ENCODE measurements around the gene ZNF488. TPM values are rescaled to one million over a fixed set of nuclear protein-coding genes. Genes with fewer than 3 reads are reported as not detected.

ZNF488 gene
- polyA plus RNA-seq, 1 of the 3 experiments (the other 2 are of a cell fraction), result 0.59 TPM

DNA sequence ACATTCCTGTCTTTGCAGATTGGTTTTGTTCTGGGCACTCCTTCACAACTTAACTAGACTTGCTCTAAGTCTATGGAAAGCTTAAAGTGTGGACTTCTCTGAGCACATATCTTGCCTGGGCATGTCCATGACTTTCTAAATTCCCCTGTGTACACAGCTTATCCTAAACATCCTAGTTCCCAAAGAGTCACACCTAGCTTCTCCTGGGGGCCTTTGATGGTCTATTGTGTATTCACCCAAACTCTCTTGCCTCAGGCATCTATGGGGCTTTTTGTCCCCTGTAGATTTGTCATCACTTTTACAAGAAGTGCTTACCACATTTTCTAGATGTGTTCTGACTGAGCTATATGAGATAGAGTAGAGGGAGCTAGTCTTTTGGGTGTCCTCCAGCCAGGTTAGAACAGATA is 12.2 kb upstream of the ZNF488 start:
- H3K4me2 ChIP-seq, result no peak overlapping the region

DNA sequence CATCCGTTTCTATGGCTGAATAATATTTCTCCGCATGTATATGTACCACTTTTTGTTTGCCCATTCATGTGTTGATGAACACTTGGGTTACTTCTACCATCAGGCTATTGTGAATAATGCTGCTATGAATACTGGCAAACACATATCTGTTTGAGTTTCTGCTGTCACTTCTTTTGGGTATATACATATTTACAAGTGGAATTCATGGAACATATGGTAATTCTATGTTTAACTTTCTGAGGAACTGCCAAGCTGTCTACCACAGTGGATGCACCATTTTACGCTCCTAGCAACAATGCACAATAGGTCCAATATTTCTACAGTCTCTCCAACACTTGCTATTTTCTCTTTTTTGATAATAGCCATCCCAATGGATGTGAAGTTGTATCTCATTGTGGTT is 5.5 kb upstream of the ZNF488 start:
- Histone ChIP-seq H2AFZ (ENCODE audit: low read depth) (0 out of 2 replicates have a peak overlapping the region, but pooled peaks have one; percentile 5), H3K9me2 (no peaks in the 10 kb centered on the region), H3F3A (replicated peaks; ENCODE audit: insufficient read depth) (no peaks in the 10 kb centered on the region), H3K4me1 (ENCODE audit: control insufficient read depth in 1 of 2, insufficient read depth in 2 of 2, low read depth in 1 of 2, low read length in 1 of 2) (peaks cover 0 to 3% of the 10 kb centered on the region in 2 experiments; a peak in 1 of 4 replicates), H3K4me3 (ENCODE audit: low read depth in 2 of 2, low read length in 1 of 2) (no peak overlapping the region), H3K27ac (ENCODE audit: low read depth in 2 of 2, low read length in 1 of 2) (no peak overlapping the region), H3K9me3 (no peaks in the 10 kb centered on the region), H3K9ac (no peak overlapping the region), H3K36me3 (replicated peaks in 1 of 2; ENCODE audit: control insufficient read depth in 1 of 2, insufficient read depth in 2 of 2, low read length in 1 of 2) (no peaks in the 10 kb centered on the region), H3K79me2 (ENCODE audit: insufficient read depth) (no peaks in the 10 kb centered on the region), H4K20me1 (ENCODE audit: insufficient read depth) (no peaks in the 10 kb centered on the region), H3K4me2 (no peak overlapping the region), H3K27me3 (ENCODE audit: insufficient read depth) (no peaks in the 10 kb centered on the region)
- no peak for DNase-seq
- CTCF ChIA-PET, result no interaction called here
- no peak for TF ChIP-seq FOXM1 (IDR thresholded peaks at IDR 0.05; ENCODE audit: low read depth)
- TF ChIP-seq, protein P1, sequence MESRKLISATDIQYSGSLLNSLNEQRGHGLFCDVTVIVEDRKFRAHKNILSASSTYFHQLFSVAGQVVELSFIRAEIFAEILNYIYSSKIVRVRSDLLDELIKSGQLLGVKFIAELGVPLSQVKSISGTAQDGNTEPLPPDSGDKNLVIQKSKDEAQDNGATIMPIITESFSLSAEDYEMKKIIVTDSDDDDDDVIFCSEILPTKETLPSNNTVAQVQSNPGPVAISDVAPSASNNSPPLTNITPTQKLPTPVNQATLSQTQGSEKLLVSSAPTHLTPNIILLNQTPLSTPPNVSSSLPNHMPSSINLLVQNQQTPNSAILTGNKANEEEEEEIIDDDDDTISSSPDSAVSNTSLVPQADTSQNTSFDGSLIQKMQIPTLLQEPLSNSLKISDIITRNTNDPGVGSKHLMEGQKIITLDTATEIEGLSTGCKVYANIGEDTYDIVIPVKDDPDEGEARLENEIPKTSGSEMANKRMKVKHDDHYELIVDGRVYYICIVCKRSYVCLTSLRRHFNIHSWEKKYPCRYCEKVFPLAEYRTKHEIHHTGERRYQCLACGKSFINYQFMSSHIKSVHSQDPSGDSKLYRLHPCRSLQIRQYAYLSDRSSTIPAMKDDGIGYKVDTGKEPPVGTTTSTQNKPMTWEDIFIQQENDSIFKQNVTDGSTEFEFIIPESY (IDR thresholded peaks at IDR 0.05; ENCODE audit: borderline replicate concordance, low read depth), result no peak
- POLR2A ChIA-PET, result no interaction called here
- WGBS (ENCODE audit: low lambda C conversion rate), result 76% methylated on average over 3 of the region's 3 CpGs

More for the DNA sequence above, 12.2 kb upstream of the ZNF488 start:
- TF ChIP-seq, protein P2, sequence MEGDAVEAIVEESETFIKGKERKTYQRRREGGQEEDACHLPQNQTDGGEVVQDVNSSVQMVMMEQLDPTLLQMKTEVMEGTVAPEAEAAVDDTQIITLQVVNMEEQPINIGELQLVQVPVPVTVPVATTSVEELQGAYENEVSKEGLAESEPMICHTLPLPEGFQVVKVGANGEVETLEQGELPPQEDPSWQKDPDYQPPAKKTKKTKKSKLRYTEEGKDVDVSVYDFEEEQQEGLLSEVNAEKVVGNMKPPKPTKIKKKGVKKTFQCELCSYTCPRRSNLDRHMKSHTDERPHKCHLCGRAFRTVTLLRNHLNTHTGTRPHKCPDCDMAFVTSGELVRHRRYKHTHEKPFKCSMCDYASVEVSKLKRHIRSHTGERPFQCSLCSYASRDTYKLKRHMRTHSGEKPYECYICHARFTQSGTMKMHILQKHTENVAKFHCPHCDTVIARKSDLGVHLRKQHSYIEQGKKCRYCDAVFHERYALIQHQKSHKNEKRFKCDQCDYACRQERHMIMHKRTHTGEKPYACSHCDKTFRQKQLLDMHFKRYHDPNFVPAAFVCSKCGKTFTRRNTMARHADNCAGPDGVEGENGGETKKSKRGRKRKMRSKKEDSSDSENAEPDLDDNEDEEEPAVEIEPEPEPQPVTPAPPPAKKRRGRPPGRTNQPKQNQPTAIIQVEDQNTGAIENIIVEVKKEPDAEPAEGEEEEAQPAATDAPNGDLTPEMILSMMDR (IDR thresholded peaks at IDR 0.05), result no peak
- no peak for TF ChIP-seq CHD2 (IDR thresholded peaks at IDR 0.05; ENCODE audit: low read length, partially characterized antibody)
- no peak for TF ChIP-seq GABPA (IDR thresholded peaks at IDR 0.05; ENCODE audit: low read depth)
- no peak for TF ChIP-seq JUND (IDR thresholded peaks at IDR 0.05)
- no peak for TF ChIP-seq SMC3 (IDR thresholded peaks at IDR 0.05; ENCODE audit: low read depth, low read length)
- no peak for TF ChIP-seq RCOR1 (IDR thresholded peaks at IDR 0.05; ENCODE audit: low read length)
- TF ChIP-seq, protein P3, sequence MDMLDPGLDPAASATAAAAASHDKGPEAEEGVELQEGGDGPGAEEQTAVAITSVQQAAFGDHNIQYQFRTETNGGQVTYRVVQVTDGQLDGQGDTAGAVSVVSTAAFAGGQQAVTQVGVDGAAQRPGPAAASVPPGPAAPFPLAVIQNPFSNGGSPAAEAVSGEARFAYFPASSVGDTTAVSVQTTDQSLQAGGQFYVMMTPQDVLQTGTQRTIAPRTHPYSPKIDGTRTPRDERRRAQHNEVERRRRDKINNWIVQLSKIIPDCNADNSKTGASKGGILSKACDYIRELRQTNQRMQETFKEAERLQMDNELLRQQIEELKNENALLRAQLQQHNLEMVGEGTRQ (IDR thresholded peaks at IDR 0.05; ENCODE audit: borderline replicate concordance, low read depth, low read length), result no peak
- TF ChIP-seq FOSL2 (IDR thresholded peaks at IDR 0.05; ENCODE audit: borderline replicate concordance, low read depth), result no peak
- no peak for TF ChIP-seq GATA2 (CRISPR knock-in tag; IDR thresholded peaks at IDR 0.05)
- no peak for TF ChIP-seq RAD21 (IDR thresholded peaks at IDR 0.05; ENCODE audit: low read length)
- TF ChIP-seq FOXM1 (IDR thresholded peaks at IDR 0.05; ENCODE audit: low read depth), result no peak
- no peak for TF ChIP-seq NFIC (IDR thresholded peaks at IDR 0.05; ENCODE audit: borderline replicate concordance)
- no peak for TF ChIP-seq RFX5 (IDR thresholded peaks at IDR 0.05; ENCODE audit: low read length)
- TF ChIP-seq FOXJ3 (CRISPR knock-in tag; IDR thresholded peaks at IDR 0.05), result no peak
- TF ChIP-seq POLR2AphosphoS5 (IDR thresholded peaks at IDR 0.05; ENCODE audit: low read depth, low read length), result no peak
- TF ChIP-seq EZH2phosphoT487 (IDR thresholded peaks at IDR 0.05; ENCODE audit: borderline replicate concordance, low read depth), result no peak
- TF ChIP-seq ELF1 (IDR thresholded peaks at IDR 0.05), result no peak
- no peak for TF ChIP-seq TAF1 (IDR thresholded peaks at IDR 0.05; ENCODE audit: borderline replicate concordance, low read depth, low read length)
- no peaks in the 10 kb centered on the region for H3K9me3 ChIP-seq
- no peaks in the 10 kb centered on the region for H3K9me2 ChIP-seq
- CTCF ChIA-PET, result interaction anchor here (1.0 kb wide), 1 partner anchor 7 kb away, joined by 3 read pairs; no protein-coding TSS in a partner anchor
- H4K20me1 ChIP-seq (ENCODE audit: insufficient read depth), result no peaks in the 10 kb centered on the region
- no peak overlapping the region for H3K4me3 ChIP-seq (ENCODE audit: low read depth in 2 of 2, low read length in 1 of 2)
- peak overlapping the region; percentile 60 for H2AFZ ChIP-seq (ENCODE audit: low read depth)
- POLR2A ChIA-PET, result no interaction called here
- H3K9ac ChIP-seq, result no peak overlapping the region
- no peaks in the 10 kb centered on the region for H3K36me3 ChIP-seq (replicated peaks in 1 of 2; ENCODE audit: control insufficient read depth in 1 of 2, insufficient read depth in 2 of 2, low read length in 1 of 2)
- peak overlapping the region in 1 of 2 experiments; percentile 14; a peak in 1 of 4 replicates for H3K27ac ChIP-seq (ENCODE audit: low read depth in 2 of 2, low read length in 1 of 2)
- H3F3A ChIP-seq (replicated peaks; ENCODE audit: insufficient read depth), result no peaks in the 10 kb centered on the region
- no peaks in the 10 kb centered on the region; a peak in 1 of 4 replicates for H3K4me1 ChIP-seq (ENCODE audit: control insufficient read depth in 1 of 2, insufficient read depth in 2 of 2, low read depth in 1 of 2, low read length in 1 of 2)
- H3K79me2 ChIP-seq (ENCODE audit: insufficient read depth), result no peaks in the 10 kb centered on the region
- DNase-seq, result no peak
- no peaks in the 10 kb centered on the region for H3K27me3 ChIP-seq (ENCODE audit: insufficient read depth)
